DND-41 (cell line): ENCODE results near the gene UTP11.

ENCODE experiments used
- EZH2 ChIP-seq: IDR thresholded peaks from 3 replicates; pipeline ENCODE4 v1.6.1; 2012; ENCODE audit warnings: borderline replicate concordance, low read depth, mild to moderate bottlenecking, moderate library complexity, low read length, inconsistent platforms; ENCODE audit not compliant: severe bottlenecking
- TF ChIP-seq, protein P1 (sequence below): IDR thresholded peaks from 2 replicates; pipeline ENCODE4 v1.5.1; 2012; ENCODE audit warnings: borderline replicate concordance, low read length, moderate library complexity, mild to moderate bottlenecking; ENCODE audit not compliant: poor library complexity, severe bottlenecking; ENCODE audit errors: extremely low read depth

- TF ChIP-seq, protein P1, sequence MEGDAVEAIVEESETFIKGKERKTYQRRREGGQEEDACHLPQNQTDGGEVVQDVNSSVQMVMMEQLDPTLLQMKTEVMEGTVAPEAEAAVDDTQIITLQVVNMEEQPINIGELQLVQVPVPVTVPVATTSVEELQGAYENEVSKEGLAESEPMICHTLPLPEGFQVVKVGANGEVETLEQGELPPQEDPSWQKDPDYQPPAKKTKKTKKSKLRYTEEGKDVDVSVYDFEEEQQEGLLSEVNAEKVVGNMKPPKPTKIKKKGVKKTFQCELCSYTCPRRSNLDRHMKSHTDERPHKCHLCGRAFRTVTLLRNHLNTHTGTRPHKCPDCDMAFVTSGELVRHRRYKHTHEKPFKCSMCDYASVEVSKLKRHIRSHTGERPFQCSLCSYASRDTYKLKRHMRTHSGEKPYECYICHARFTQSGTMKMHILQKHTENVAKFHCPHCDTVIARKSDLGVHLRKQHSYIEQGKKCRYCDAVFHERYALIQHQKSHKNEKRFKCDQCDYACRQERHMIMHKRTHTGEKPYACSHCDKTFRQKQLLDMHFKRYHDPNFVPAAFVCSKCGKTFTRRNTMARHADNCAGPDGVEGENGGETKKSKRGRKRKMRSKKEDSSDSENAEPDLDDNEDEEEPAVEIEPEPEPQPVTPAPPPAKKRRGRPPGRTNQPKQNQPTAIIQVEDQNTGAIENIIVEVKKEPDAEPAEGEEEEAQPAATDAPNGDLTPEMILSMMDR: no peak
- TF ChIP-seq EZH2: no peak
Observed at GRCh38 chr1:37965301-37965700, 47.2 kb upstream of the UTP11 start.
